AG04450 (cell line): ENCODE measurements around the gene MGLL. TPM values are rescaled to one million over a fixed set of nuclear protein-coding genes. Genes with fewer than 3 reads are reported as not detected.
A peak's percentile ranks its signal among the peaks of the same experiment; 100 is the strongest.

ENCODE experiments used
- CTCF ChIA-PET: fragments of 300-600, 350-600 bp; formaldehyde crosslinking; extraction: SDS; loops from one replicate; lab custom pipeline; 2022; ENCODE audit warnings: antibody characterized with exemption, inconsistent platforms; lab: Charles Lee
- POLR2A ChIA-PET: fragments of 350-600 bp; formaldehyde crosslinking; extraction: SDS; loops from one replicate; lab custom pipeline; 2021; ENCODE audit warnings: antibody characterized with exemption, inconsistent platforms; lab: Yijun Ruan, JAX
- DNase-seq: peaks from one replicate; pipeline ENCODE4 v3.0.0-alpha.2; 2011; ENCODE audit warnings: low read depth, low spot score
- H3K27ac ChIP-seq: one replicate; pipeline ENCODE4 v1.5.1; 2012; ENCODE audit warnings: low read depth, low read length, control low read depth
- H3K27me3 ChIP-seq: one replicate; pipeline ENCODE4 v1.6.0; 2012; ENCODE audit warnings: low read length; ENCODE audit not compliant: control insufficient read depth, insufficient read depth
- H3K4me3 ChIP-seq: 2 replicates; pipeline ENCODE4 v1.5.1; 2011; ENCODE audit warnings: mild to moderate bottlenecking, low read depth, low read length, control low read depth
- H3K9me3 ChIP-seq: 2 replicates; pipeline ENCODE4 v1.5.1; 2012; ENCODE audit warnings: low read length; ENCODE audit not compliant: control insufficient read depth, insufficient read depth
- polyA plus RNA-seq: library from polyadenylated mRNA; depleted of rRNA; stranded (reverse); fragments of >200 nt; gene quantifications from 2 replicates; pipeline ENCODE4 v1.2.3, GENCODE V29; 2011
- TF ChIP-seq, protein P1 (sequence below): IDR thresholded peaks from 2 replicates; pipeline ENCODE4 v1.5.1; 2011; ENCODE audit warnings: low read depth, low read length, control low read depth, inconsistent platforms

Gene MGLL
- polyA plus RNA-seq, 1 experiment = 49.1 TPM

GRCh38 chr3:127774647-127775046 is 47.7 kb downstream of the MGLL start:
- TF ChIP-seq, protein P1, sequence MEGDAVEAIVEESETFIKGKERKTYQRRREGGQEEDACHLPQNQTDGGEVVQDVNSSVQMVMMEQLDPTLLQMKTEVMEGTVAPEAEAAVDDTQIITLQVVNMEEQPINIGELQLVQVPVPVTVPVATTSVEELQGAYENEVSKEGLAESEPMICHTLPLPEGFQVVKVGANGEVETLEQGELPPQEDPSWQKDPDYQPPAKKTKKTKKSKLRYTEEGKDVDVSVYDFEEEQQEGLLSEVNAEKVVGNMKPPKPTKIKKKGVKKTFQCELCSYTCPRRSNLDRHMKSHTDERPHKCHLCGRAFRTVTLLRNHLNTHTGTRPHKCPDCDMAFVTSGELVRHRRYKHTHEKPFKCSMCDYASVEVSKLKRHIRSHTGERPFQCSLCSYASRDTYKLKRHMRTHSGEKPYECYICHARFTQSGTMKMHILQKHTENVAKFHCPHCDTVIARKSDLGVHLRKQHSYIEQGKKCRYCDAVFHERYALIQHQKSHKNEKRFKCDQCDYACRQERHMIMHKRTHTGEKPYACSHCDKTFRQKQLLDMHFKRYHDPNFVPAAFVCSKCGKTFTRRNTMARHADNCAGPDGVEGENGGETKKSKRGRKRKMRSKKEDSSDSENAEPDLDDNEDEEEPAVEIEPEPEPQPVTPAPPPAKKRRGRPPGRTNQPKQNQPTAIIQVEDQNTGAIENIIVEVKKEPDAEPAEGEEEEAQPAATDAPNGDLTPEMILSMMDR = no peak
- POLR2A ChIA-PET = no interaction called here
- Histone ChIP-seq H3K27ac (peak overlapping the region; percentile 97), H3K4me3 (no peak overlapping the region), H3K27me3 (no peaks in the 10 kb centered on the region), H3K9me3 (peaks cover 12% of the 10 kb centered on the region)
- no peak for DNase-seq
- CTCF ChIA-PET = no interaction called here

DNA sequence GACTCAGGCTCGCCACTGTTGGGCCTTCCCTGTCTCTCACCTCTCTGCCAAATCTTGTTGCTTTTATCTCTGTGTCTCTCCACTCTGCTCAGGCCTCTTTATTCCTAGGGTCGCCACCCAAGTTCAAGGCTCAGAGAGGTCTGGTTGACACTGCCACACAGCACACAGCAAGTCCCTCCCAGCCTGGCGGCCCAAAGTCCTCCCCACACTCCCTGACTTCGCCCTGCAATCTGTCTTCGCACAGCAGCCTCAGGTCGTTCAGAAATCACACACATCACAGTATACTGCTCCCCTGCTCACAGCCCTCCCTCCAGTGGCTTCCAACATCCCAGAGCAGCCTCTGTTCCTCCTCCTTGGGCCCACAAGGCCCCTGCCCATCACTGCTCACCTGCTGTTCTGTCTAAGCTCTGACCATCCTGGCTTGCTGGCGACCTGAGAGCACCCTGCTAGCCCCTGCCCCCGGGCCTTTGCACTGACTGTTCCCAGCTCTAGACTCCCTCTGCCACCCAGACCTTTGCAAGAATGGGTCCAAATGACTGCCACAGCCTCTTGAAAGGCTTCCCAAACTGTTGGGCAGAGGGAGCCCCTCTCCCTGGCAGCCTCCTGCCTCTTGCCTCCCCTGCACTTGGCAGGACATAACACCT is 48.4 kb downstream of the MGLL start:
- Histone ChIP-seq H3K27me3 (no peaks in the 10 kb centered on the region), H3K4me3 (no peak overlapping the region), H3K9me3 (peaks cover 12% of the 10 kb centered on the region), H3K27ac (no peak overlapping the region)
- CTCF ChIA-PET = no interaction called here
- TF ChIP-seq, protein P1 = no peak
- no peak for DNase-seq
- POLR2A ChIA-PET = no interaction called here

GRCh38 chr3:127772827-127773751 is 49.2 kb downstream of the MGLL start:
- Histone ChIP-seq H3K4me3 (no peak overlapping the region), H3K27me3 (no peaks in the 10 kb centered on the region), H3K27ac (peak overlapping the region; percentile 47), H3K9me3 (peaks cover 12% of the 10 kb centered on the region)
- ChIA-PET CTCF (no interaction called here), POLR2A (interaction anchor here (0.6 kb wide), 1 partner anchor 1039 kb away, joined by 3 read pairs; no protein-coding TSS in a partner anchor)
- DNase-seq = no peak
- TF ChIP-seq, protein P1 = no peak

DNA sequence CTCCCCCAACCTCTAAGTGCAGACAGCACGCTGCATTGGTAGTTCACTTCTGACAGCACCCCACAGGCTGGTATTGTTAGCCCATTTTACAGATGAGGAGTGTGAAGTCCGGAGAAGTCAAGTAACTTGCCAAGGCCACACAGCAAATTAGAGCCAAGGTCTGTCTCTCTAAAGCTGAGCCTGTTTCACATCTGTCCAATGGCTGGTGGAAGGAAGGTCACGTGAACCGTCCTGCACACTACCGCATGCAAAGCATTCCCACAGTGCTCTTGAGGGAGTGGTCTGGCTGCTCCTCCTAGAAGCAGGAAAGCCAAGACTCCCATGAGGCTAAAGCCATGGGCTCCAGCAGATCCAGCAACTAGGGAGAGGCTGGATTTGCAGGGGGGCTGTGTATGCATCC is 50.0 kb downstream of the MGLL start:
- Histone ChIP-seq H3K9me3 (peaks cover 8% of the 10 kb centered on the region), H3K27me3 (no peaks in the 10 kb centered on the region), H3K4me3 (no peak overlapping the region), H3K27ac (peak overlapping the region; percentile 47)
- CTCF ChIA-PET = no interaction called here
- no peak for DNase-seq
- POLR2A ChIA-PET = interaction anchor here (0.6 kb wide), 1 partner anchor 1040 kb away, joined by 3 read pairs; no protein-coding TSS in a partner anchor
- TF ChIP-seq, protein P1 = no peak

DNA sequence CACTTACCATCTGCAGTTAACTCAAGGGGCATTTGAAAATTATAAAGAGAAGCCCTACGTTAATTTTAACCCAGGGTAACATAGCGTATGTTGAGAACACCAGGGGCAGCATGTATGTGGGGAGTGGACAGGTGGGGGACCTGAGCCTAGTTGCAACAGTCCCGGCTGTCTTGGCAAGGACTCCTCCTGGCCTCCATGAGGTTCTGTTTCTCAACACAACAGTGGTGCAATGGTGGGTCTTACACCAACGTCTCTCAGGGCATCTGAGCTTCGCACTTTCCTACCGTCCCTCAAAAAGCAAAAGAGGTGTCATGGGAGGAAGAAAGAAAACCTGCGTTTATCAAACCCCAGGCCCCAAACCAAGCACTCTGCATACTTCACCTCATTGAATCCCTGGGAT is 50.6 kb downstream of the MGLL start:
- Histone ChIP-seq H3K9me3 (peaks cover 7% of the 10 kb centered on the region), H3K27ac (no peak overlapping the region), H3K27me3 (no peaks in the 10 kb centered on the region), H3K4me3 (no peak overlapping the region)
- ChIA-PET POLR2A (no interaction called here), CTCF (no interaction called here)
- no peak for DNase-seq
- TF ChIP-seq, protein P1 = no peak
